Stimulated activated CD4-positive, alpha-beta T cell treated with anti-CD3 and anti-CD28 coated beads, Interleukin-12 subunit alpha, Interleukin-12 subunit beta, amount 100 ng/mL, for 4 hours (primary cell): Measurements from ENCODE around the gene TBC1D25.

Source experiments
- DNase-seq: peaks from one replicate; pipeline ENCODE4 v3.0.0-alpha.2; 2020

TBC1D25 gene

DNA sequence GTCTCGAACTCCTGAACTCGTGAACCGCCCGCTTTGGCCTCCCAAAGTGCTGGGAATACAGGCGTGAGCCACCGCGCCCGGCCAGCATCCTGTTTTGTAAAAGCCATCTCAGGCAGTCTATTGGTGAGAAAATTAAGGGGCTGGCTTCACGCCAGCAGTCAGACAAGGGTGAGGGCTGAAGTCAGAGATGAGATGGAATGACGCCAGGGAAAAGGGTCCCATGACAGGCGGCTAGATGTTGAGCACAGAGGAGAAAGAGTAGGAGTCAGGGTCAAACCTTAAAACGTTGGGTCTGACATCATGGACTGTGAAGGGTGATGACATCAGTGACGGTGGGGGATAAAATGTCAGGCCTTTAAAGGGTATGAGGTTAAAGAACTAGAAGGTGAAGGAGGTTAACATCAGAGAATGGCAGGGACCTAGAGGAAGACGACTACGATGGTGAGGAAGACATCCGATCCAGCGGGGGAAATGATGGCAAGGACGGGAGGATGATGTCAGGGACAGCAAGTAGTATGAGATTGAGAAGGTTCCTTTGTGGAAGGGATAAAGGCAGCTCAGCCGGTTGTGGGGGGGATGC, 34.3 kb downstream of the TBC1D25 start:
- no peak for DNase-seq

DNA sequence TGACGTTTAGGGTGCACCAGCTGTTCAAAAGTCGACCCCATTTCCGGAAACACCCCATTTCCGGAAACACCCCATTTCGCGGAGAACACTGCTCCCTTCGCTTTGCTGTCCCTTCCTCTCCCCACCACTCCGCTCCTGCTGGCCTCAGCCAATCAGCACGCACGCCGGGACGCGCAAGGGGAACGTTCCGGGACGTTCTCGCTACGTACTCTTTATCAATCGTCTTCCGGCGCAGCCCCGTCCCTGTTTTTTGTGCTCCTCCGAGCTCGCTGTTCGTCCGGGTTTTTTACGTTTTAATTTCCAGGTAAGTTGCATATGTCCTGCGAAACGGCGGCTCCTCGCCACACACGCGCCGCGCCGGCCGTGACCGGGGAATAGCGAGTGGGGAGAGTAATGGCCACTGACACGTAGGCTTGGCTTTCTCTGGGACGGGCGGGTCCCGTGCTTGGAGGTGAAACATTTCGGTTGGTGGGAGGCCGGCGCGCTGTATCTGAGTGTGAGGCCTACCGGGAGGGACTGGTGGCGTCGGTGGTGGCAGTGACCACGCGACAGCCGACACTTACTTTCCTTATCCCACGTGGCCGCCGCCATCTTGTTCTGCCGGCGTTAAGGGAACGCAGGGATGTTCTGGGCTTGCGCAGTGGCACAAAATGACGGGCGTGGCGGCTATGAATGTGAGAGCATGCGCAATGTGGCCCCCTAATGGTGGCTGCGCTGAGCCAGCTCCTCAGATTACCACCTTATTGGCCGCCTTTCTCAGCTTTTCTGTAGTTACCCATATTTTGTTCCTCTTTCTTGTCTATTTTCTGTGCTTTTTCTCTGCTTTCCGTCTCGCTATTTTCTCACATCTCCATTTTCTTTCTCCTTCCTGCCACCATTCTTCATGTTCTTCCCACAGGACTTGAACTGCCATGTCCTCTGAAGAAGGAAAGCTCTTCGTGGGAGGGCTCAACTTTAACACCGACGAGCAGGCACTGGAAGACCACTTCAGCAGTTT, 35.1 kb downstream of the TBC1D25 start, which contains the start of gene RBM3:
TSS of gene RBM3 (plus strand) at position 215 of the 997 bp plus-strand sequence. CDS start at position 912, 697 bp downstream.
- peak; percentile 82 for DNase-seq

GRCh38 chrX:48575642-48576041, 36.1 kb downstream of the TBC1D25 start:
- no peak for DNase-seq

DNA sequence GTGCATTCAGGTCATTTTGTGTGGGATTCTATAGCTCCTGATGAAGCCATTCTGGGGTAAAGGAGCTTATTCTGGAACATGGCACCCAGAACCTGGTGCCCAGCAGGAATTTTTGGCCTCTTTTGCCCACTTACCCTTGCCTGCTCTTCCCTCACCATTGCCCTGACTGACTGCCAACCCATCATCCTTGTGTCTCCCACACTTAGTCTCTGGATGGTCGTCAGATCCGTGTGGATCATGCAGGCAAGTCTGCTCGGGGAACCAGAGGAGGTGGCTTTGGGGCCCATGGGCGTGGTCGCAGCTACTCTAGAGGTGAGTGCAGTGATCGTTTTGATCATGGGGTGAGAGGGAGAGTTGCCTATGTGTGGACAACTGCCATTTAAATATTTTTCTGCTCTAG, 36.6 kb downstream of the TBC1D25 start:
- no peak for DNase-seq

- no peak for DNase-seq
Observed at GRCh38 chrX:48578661-48579128, 39.2 kb downstream of the TBC1D25 start.

DNA sequence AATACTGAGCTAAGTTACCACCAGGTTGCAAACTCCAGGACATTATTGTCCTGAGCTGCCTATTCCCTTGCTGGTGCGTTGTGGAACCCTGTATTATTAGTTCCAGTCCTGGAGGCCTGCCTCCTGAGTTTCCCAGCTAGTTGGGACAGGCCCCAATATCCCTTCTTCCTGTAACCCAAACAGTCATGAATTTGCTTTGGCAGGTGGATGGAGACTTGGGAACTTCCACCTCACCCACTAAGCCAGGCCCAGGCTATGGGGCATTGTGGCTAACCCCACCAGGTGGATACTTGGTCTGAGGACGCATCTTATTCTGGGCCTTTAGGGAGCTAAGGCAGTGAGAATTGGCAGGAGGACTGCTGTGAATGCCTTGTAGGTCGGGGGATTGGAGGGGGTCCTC, 39.7 kb downstream of the TBC1D25 start:
- no peak for DNase-seq

GRCh38 chrX:48580662-48581061, 41.1 kb downstream of the TBC1D25 start:
- no peak for DNase-seq

DNA sequence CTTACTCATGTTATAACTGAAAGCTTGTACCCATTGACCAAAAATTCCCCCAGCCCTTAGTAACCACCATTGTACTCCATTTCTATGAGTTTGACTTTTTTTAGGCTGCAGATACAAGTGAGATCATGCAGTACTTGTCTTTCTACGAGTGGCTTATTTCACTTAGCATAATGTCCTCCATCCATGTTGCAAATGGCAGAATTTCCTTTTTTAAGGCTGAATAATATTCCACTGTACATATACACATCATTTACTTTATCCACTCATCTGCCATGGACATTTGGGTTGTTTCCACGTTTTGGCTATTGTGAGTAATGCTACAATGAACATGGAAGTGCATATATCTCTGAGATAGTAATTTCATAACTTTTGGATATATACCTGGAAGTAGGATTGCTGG, 45.2 kb downstream of the TBC1D25 start:
- no peak for DNase-seq

DNA sequence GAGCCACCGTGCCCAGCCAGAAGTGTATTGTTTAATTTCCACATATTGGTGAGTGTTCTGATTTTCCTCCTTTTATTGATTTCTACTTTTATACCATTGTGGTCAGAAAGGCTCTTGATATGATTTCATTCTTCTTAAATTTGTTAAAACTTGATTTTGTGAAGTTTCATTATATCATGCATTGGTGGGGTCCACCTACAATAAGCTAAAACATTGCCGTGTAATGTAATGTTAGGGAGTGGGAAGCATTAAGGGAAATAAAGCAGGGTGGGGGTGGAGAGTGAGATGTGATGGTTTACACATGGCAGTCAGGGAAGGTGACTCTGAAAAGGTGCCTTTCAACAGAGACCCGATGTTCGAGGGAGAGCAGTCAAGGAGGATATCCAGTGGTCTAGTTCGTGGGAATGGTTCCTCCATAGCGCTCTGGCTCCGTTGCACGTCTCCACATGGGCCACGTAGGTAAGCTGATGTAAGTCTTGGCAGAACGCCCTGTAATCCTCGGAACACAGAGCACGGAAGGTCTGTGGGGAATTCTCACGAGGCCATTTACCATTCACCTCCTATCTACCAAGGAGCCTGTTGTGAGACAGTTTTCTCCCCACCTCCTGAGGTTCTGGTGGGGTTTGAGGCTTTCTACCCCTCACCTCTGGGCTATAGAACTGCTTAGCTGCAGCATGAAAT, 50.1 kb downstream of the TBC1D25 start:
- DNase-seq = no peak

DNA sequence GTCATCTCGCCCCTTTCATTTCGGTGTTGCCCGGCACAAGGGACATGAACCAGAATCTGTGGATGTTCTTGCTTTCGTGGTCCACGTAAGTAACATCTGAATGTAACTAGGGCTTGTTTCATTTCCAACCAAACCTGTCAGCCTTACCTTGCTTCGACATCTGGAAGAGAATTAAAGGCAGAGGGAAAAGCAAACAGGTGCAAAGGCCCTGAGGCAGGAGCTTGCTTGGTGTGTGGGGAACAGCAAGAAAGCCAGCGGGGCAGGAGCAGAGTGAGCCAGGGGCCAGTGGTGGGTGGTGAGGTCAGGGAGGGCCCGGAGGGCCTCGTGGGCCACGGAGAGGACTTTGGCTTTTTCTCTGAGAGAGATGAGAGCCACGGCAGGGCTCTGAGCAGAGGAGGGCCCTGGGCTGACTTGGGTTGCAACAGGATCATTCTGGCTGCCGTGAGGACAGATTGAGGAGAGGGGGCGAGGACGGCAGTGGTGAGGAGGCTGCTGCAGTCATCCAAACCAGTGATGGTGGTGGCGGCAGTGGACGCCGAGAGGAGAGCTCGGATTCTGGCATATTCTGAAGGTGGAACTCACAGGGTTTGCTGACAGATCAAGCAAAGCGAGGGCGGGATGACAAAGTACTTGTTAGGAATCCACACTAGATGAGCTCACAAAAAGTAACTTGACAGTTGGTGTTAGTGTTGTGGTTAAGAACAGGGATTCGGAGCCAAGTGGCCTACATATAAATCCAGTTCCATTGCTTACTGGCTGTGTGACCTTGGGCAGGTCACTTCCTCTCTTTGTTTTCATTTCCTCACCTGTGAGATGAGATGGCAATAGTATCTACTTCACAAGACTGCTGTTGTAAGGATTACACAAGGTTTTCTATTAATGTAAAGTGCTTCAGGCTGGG, 50.9 kb downstream of the TBC1D25 start:
- no peak for DNase-seq

- no peak for DNase-seq
Observed at GRCh38 chrX:48591255-48591791, 51.8 kb downstream of the TBC1D25 start.

GRCh38 chrX:48592971-48593370, 53.5 kb downstream of the TBC1D25 start:
- no peak for DNase-seq

GRCh38 chrX:48595929-48596328, 56.4 kb downstream of the TBC1D25 start:
- no peak for DNase-seq

GRCh38 chrX:48597353-48598264, 58.1 kb downstream of the TBC1D25 start, which contains the start of gene WDR13:
WDR13 (plus strand) TSS chrX:48597492; CDS start chrX:48597997, 505 bp downstream.
- peak; percentile 83 for DNase-seq

GRCh38 chrX:48598614-48599013, 59.1 kb downstream of the TBC1D25 start:
- DNase-seq = no peak

DNA sequence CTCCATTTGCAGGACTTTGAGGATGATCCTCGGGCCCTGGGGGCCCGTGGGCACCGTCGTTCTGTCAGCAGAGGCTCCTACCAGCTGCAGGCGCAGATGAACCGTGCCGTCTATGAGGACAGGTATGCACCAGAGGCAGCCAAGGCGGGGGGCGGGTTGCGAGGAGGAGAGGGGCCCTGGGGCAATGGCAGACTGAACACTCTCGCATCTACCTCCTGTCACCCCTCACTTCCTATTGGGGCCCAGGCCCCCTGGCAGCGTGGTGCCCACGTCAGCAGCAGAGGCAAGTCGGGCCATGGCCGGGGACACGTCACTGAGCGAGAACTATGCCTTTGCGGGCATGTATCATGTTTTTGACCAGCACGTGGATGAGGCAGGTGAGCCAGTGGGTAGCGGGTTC, 59.8 kb downstream of the TBC1D25 start:
- DNase-seq = no peak

- DNase-seq = no peak
Observed at GRCh38 chrX:48600226-48600625, 60.7 kb downstream of the TBC1D25 start.

DNA sequence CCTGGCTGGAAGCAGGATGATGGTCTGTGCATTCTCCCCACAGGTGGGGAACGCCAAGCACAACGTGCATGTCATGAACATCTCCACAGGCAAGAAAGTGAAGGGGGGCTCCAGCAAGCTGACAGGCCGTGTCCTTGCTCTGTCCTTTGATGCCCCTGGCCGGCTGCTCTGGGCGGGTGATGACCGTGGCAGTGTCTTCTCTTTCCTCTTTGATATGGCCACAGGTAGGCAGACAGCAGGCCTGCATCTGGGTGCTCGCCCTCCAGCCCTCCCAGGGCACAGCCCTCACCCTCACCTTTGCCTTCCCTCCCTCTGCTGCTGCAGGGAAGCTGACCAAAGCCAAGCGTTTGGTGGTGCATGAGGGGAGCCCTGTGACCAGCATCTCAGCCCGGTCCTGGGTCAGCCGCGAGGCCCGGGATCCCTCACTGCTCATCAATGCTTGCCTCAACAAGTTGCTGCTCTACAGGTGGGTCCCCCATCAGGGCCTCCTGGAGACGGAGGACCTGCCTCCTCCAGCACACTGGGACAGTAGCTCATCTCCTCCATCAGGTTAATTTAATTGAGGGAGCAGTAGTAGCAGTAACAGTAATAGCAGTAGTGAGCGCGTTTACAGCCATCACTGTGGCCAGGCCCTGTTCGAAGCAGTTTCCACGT, 62.4 kb downstream of the TBC1D25 start:
- no peak for DNase-seq

DNA sequence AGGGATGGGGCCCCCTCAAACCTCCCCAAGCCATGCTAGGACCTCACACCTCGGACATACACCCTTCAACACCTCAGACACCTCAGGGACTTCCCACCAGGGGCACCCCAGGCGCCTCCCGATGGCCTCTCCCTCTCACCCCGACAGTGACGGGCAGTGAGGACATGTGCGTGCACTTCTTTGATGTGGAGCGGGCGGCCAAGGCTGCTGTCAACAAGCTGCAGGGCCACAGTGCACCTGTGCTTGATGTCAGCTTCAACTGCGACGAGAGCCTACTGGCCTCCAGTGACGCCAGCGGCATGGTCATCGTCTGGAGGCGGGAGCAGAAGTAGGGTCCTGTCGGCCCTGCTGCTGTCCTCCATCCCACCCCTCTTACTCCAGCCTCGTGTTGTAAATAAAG, 65.2 kb downstream of the TBC1D25 start:
- DNase-seq = no peak

DNA sequence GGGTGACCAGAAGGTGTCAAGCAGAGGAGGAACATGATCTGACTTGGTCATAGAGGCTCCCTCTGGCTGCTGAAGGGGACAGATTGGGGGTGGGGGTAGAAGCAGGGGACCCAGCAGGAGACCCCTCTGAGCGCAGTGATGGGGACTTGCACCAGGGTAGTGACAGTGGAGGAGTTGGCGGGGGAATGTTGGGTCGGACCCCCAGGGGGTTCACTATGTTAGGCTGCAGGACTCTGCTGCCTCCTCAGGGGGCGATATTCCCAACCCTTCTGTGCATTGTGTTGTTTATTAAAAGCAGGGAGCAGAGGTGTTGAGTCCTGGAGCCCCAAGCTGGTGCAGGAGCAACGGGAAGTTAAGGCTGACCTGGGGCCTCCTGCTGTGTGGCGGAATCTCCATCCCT, 66.6 kb downstream of the TBC1D25 start:
- DNase-seq = no peak
